Measurements from ENCODE around the gene ATRIP.

The ATRIP gene

GRCh38 chr3:48428572-48429316 lies 17.8 kb upstream of the ATRIP start:
- no peak for TF ChIP-seq TAF1 (IDR thresholded peaks at IDR 0.05; ENCODE audit: low read depth, low read length)
- TF ChIP-seq POU2F2 (IDR thresholded peaks at IDR 0.05; ENCODE audit: low read depth, low read length): no peak
- TF ChIP-seq POLR2AphosphoS5 (IDR thresholded peaks at IDR 0.05; ENCODE audit: low read depth, low read length): no peak
- no peak for TF ChIP-seq PAX5 (IDR thresholded peaks at IDR 0.05; ENCODE audit: insufficient read depth, low read length, severe bottlenecking)
- TF ChIP-seq POLR2A (IDR thresholded peaks at IDR 0.05; ENCODE audit: low read depth, low read length): no peak
- no peak for TF ChIP-seq SPI1 (IDR thresholded peaks at IDR 0.05; ENCODE audit: low read depth, low read length)
- DNase-seq (ENCODE audit: insufficient read length, low spot score) (no peak), FAIRE-seq (no peak)

GRCh38 chr3:48429317-48429959 lies 17.1 kb upstream of the ATRIP start:
- TF ChIP-seq POU2F2 (IDR thresholded peaks at IDR 0.05; ENCODE audit: low read depth, low read length): no peak
- no peak for TF ChIP-seq POLR2A (IDR thresholded peaks at IDR 0.05; ENCODE audit: low read depth, low read length)
- TF ChIP-seq POLR2AphosphoS5 (IDR thresholded peaks at IDR 0.05; ENCODE audit: low read depth, low read length): no peak
- TF ChIP-seq TAF1 (IDR thresholded peaks at IDR 0.05; ENCODE audit: low read depth, low read length): no peak
- TF ChIP-seq PAX5 (IDR thresholded peaks at IDR 0.05; ENCODE audit: insufficient read depth, low read length, severe bottlenecking): no peak
- TF ChIP-seq SPI1 (IDR thresholded peaks at IDR 0.05; ENCODE audit: low read depth, low read length): no peak
- peak; percentile 43 for FAIRE-seq
- peak; percentile 84 for DNase-seq (ENCODE audit: insufficient read length, low spot score)

GRCh38 chr3:48429960-48430707 lies 16.4 kb upstream of the ATRIP start, which contains the start of gene PLXNB1:
PLXNB1 (minus strand) TSS chr3:48430086; CDS start chr3:48424611, 5,475 bp downstream.
- TF ChIP-seq PAX5 (IDR thresholded peaks at IDR 0.05; ENCODE audit: insufficient read depth, low read length, severe bottlenecking): no peak
- no peak for TF ChIP-seq POLR2AphosphoS5 (IDR thresholded peaks at IDR 0.05; ENCODE audit: low read depth, low read length)
- no peak for TF ChIP-seq TAF1 (IDR thresholded peaks at IDR 0.05; ENCODE audit: low read depth, low read length)
- TF ChIP-seq POLR2A (IDR thresholded peaks at IDR 0.05; ENCODE audit: low read depth, low read length): no peak
- TF ChIP-seq POU2F2 (IDR thresholded peaks at IDR 0.05; ENCODE audit: low read depth, low read length): no peak
- peak; percentile 13 for FAIRE-seq
- DNase-seq (ENCODE audit: insufficient read length, low spot score): peak; percentile 48

- no peak for TF ChIP-seq SPI1 (IDR thresholded peaks at IDR 0.05; ENCODE audit: low read depth, low read length)
- no peak for TF ChIP-seq TAF1 (IDR thresholded peaks at IDR 0.05; ENCODE audit: low read depth, low read length)
- no peak for TF ChIP-seq PAX5 (IDR thresholded peaks at IDR 0.05; ENCODE audit: insufficient read depth, low read length, severe bottlenecking)
- no peak for TF ChIP-seq POU2F2 (IDR thresholded peaks at IDR 0.05; ENCODE audit: low read depth, low read length)
- TF ChIP-seq POLR2A (IDR thresholded peaks at IDR 0.05; ENCODE audit: low read depth, low read length): no peak
- TF ChIP-seq POLR2AphosphoS5 (IDR thresholded peaks at IDR 0.05; ENCODE audit: low read depth, low read length): no peak
- no peak for DNase-seq (ENCODE audit: insufficient read length, low spot score)
- no peak for FAIRE-seq
These were observed 15.8 kb upstream of the ATRIP start for GRCh38 chr3:48430708-48431101.

GRCh38 chr3:48431224-48432029 lies 15.1 kb upstream of the ATRIP start:
- no peak for TF ChIP-seq SPI1 (IDR thresholded peaks at IDR 0.05; ENCODE audit: low read depth, low read length)
- no peak for TF ChIP-seq POLR2A (IDR thresholded peaks at IDR 0.05; ENCODE audit: low read depth, low read length)
- TF ChIP-seq POLR2AphosphoS5 (IDR thresholded peaks at IDR 0.05; ENCODE audit: low read depth, low read length): no peak
- no peak for TF ChIP-seq TAF1 (IDR thresholded peaks at IDR 0.05; ENCODE audit: low read depth, low read length)
- TF ChIP-seq PAX5 (IDR thresholded peaks at IDR 0.05; ENCODE audit: insufficient read depth, low read length, severe bottlenecking): no peak
- no peak for DNase-seq (ENCODE audit: insufficient read length, low spot score)
- no peak for FAIRE-seq

- TF ChIP-seq PAX5 (IDR thresholded peaks at IDR 0.05; ENCODE audit: insufficient read depth, low read length, severe bottlenecking) (no peak), POU2F2 (IDR thresholded peaks at IDR 0.05; ENCODE audit: low read depth, low read length) (no peak), POLR2AphosphoS5 (IDR thresholded peaks at IDR 0.05; ENCODE audit: low read depth, low read length) (no peak), POLR2A (IDR thresholded peaks at IDR 0.05; ENCODE audit: low read depth, low read length) (no peak), TAF1 (IDR thresholded peaks at IDR 0.05; ENCODE audit: low read depth, low read length) (no peak), SPI1 (IDR thresholded peaks at IDR 0.05; ENCODE audit: low read depth, low read length) (no peak)
- DNase-seq (ENCODE audit: insufficient read length, low spot score) (no peak), FAIRE-seq (no peak)
These were observed 13.8 kb upstream of the ATRIP start for GRCh38 chr3:48432411-48433371.

- FAIRE-seq: no peak
- TF ChIP-seq SPI1 (IDR thresholded peaks at IDR 0.05; ENCODE audit: low read depth, low read length) (no peak), POLR2AphosphoS5 (IDR thresholded peaks at IDR 0.05; ENCODE audit: low read depth, low read length) (no peak), POU2F2 (IDR thresholded peaks at IDR 0.05; ENCODE audit: low read depth, low read length) (no peak), POLR2A (IDR thresholded peaks at IDR 0.05; ENCODE audit: low read depth, low read length) (no peak), PAX5 (IDR thresholded peaks at IDR 0.05; ENCODE audit: insufficient read depth, low read length, severe bottlenecking) (no peak), TAF1 (IDR thresholded peaks at IDR 0.05; ENCODE audit: low read depth, low read length) (no peak)
- no peak for DNase-seq (ENCODE audit: insufficient read length, low spot score)
These were observed 12.9 kb upstream of the ATRIP start for GRCh38 chr3:48433472-48434118.
